Uterus (tissue), 2 donors: ENCODE results near the gene GSTT2B.

ENCODE experiments used
- POLR2A ChIP-seq, 2 donors: fragments of 450-650 bp; IDR thresholded peaks; one replicate each; pipeline ENCODE4 v1.6.1; 2016; ENCODE audit warnings: antibody characterized with exemption in 2 of 2, mild to moderate bottlenecking in 1 of 2, moderate library complexity in 1 of 2
- TF ChIP-seq, protein P1 (sequence below), 4 experiments: fragments of 200-600 bp in 2 of 4; fragments of 450-650 bp in 2 of 4; sonication (generic) in 2 of 4; IDR thresholded peaks; one replicate each; pipeline ENCODE4 v1.5.1; 2016 to 2019; ENCODE audit warnings: antibody characterized with exemption in 4 of 4, mild to moderate bottlenecking in 2 of 4, moderate library complexity in 1 of 4

DNA sequence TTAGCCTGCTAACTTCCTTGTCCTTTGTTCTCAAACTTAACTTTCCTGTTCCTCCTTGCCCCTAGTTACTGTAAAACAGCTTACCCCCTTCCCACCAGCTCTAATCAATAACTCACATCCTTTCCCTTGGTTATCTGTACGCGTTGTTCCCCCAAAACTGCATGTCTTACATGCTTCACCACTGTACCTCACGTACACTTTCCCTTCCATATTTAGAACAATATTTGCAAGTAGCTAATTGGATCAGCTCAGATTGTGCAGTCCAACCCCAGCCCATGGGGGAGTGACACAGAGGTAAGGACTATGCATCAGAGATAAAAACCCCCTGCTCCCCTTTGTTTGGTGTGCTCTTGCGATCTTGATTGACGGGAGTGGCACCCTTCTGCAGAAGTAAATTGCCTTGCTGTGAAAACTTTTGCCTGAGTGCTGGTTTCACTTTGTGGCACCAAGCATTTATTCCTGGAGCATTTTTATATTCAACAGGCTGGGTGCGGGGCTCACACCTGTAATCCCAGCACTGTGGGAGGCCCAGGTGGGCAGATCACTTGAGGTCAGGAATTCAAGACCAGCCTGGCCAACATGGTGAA is 35.9 kb downstream of the GSTT2B start:
- TF ChIP-seq, protein P1, sequence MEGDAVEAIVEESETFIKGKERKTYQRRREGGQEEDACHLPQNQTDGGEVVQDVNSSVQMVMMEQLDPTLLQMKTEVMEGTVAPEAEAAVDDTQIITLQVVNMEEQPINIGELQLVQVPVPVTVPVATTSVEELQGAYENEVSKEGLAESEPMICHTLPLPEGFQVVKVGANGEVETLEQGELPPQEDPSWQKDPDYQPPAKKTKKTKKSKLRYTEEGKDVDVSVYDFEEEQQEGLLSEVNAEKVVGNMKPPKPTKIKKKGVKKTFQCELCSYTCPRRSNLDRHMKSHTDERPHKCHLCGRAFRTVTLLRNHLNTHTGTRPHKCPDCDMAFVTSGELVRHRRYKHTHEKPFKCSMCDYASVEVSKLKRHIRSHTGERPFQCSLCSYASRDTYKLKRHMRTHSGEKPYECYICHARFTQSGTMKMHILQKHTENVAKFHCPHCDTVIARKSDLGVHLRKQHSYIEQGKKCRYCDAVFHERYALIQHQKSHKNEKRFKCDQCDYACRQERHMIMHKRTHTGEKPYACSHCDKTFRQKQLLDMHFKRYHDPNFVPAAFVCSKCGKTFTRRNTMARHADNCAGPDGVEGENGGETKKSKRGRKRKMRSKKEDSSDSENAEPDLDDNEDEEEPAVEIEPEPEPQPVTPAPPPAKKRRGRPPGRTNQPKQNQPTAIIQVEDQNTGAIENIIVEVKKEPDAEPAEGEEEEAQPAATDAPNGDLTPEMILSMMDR (IDR thresholded peaks at IDR 0.05), result no peak
- no peak for TF ChIP-seq POLR2A (IDR thresholded peaks at IDR 0.05)
